Fibroblast of skin of right biceps (primary cell): Measurements from ENCODE around the gene COL5A1.
A peak's percentile ranks its signal among the peaks of the same experiment; 100 is the strongest.
"Not testable (repeated sequence)": the region's sequence is repeated elsewhere in the genome, so short reads cannot be mapped to it uniquely, and the experiment has no call there.

ENCODE experiments used
- DNase-seq: peaks from one replicate; pipeline ENCODE4 v3.0.0-alpha.2; 2013

Gene COL5A1

GRCh38 chr9:134842321-134842720 is 200.7 kb downstream of the COL5A1 start:
- DNase-seq: no peak

GRCh38 chr9:134843740-134844139 is 202.1 kb downstream of the COL5A1 start:
- no peak for DNase-seq

GRCh38 chr9:134844821-134845220 is 203.2 kb downstream of the COL5A1 start:
- no peak for DNase-seq

GRCh38 chr9:134846187-134846586 is 204.6 kb downstream of the COL5A1 start:
- DNase-seq: no peak

- DNase-seq: no peak
These were observed 205.1 kb downstream of the COL5A1 start for GRCh38 chr9:134846699-134847098.

GRCh38 chr9:134847138-134847537 is 205.5 kb downstream of the COL5A1 start:
- no peak for DNase-seq

- DNase-seq: no peak
These were observed 206.3 kb downstream of the COL5A1 start for GRCh38 chr9:134847752-134848432.

GRCh38 chr9:134848504-134848903 is 206.9 kb downstream of the COL5A1 start:
- no peak for DNase-seq

GRCh38 chr9:134850611-134851010 is 209.0 kb downstream of the COL5A1 start:
- DNase-seq: no peak

- no peak for DNase-seq
These were observed 209.4 kb downstream of the COL5A1 start for GRCh38 chr9:134851020-134851419.

GRCh38 chr9:134852906-134853654 is 211.5 kb downstream of the COL5A1 start:
- DNase-seq: no peak

GRCh38 chr9:134853893-134854292 is 212.3 kb downstream of the COL5A1 start:
- no peak for DNase-seq

- DNase-seq: no peak
These were observed 213.0 kb downstream of the COL5A1 start for GRCh38 chr9:134854541-134854981.

- DNase-seq: no peak
These were observed 213.8 kb downstream of the COL5A1 start for GRCh38 chr9:134855231-134855899.

- no peak for DNase-seq
These were observed 214.3 kb downstream of the COL5A1 start for GRCh38 chr9:134855900-134856377.

GRCh38 chr9:134857451-134857850 is 215.8 kb downstream of the COL5A1 start:
- DNase-seq: not testable (repeated sequence)

GRCh38 chr9:134858051-134858841 is 216.6 kb downstream of the COL5A1 start:
- DNase-seq: peak; percentile 68

- no peak for DNase-seq
These were observed 218.9 kb downstream of the COL5A1 start for GRCh38 chr9:134860510-134860909.

- DNase-seq: no peak
These were observed 220.2 kb downstream of the COL5A1 start for GRCh38 chr9:134861595-134862334.

- no peak for DNase-seq
These were observed 221.8 kb downstream of the COL5A1 start for GRCh38 chr9:134863306-134863902.

GRCh38 chr9:134863941-134864820 is 222.6 kb downstream of the COL5A1 start:
- no peak for DNase-seq
